WI38 (cell line): Measurements from ENCODE around the gene IWS1.

Experiments used
- H3K4me3 ChIP-seq: 2 replicates; pipeline ENCODE4 v1.5.1; 2011; ENCODE audit warnings: low read depth, mild to moderate bottlenecking, control low read depth, low read length
- TF ChIP-seq, protein P1 (sequence below): IDR thresholded peaks from 2 replicates; pipeline ENCODE4 v1.5.1; 2012; ENCODE audit warnings: low read depth, mild to moderate bottlenecking, control low read depth, low read length

The IWS1 gene

DNA sequence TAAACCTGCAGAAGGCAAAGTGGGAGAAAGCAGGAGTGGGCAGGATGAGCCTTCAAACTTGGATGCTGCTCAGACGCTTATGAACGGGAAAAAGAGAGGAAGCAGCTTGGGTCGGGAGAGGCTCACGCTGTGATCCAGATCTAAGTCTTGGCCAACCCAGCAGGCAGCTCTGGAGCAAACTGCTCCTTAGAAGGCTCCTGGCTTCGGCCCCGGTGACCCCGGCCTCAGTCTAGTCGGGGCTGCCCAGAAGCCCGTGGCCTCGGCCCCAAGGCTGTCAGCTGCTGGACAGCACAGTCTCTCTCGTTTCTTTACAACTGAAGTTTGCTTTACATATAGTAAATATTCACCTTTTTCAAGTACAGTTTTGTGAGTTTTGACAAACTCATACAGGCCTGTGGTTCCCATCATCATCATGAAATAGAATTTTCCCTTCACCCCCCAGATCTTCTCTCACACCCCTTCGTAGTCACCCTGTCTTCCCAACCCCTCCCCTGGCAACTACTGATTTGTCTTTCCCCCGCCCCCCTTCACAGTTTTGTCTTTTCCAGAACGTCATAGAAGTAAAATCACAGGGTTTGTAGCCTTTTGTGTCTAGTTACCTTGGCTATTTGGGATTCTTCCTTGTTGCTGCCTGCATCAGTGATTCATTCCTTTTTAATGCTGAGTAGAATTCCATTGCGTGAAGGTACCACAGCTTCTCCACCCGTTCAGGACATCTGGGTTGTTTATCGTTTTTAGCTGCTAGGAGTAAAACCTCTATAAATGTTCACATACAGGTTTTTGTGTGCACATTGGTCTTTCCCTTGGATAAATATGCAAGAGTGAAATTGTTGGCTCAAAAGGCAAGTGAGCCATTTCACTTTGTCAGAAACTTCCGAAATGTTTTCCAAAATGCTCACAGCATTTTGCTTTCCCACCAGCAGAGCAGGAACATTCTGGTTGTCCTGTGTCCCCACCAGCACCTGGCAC, 44.3 kb upstream of the IWS1 start:
- TF ChIP-seq, protein P1, sequence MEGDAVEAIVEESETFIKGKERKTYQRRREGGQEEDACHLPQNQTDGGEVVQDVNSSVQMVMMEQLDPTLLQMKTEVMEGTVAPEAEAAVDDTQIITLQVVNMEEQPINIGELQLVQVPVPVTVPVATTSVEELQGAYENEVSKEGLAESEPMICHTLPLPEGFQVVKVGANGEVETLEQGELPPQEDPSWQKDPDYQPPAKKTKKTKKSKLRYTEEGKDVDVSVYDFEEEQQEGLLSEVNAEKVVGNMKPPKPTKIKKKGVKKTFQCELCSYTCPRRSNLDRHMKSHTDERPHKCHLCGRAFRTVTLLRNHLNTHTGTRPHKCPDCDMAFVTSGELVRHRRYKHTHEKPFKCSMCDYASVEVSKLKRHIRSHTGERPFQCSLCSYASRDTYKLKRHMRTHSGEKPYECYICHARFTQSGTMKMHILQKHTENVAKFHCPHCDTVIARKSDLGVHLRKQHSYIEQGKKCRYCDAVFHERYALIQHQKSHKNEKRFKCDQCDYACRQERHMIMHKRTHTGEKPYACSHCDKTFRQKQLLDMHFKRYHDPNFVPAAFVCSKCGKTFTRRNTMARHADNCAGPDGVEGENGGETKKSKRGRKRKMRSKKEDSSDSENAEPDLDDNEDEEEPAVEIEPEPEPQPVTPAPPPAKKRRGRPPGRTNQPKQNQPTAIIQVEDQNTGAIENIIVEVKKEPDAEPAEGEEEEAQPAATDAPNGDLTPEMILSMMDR: no peak

GRCh38 chr2:127569666-127570065, 43.4 kb upstream of the IWS1 start:
- TF ChIP-seq, protein P1: no peak
- no peak overlapping the region for H3K4me3 ChIP-seq

More for the DNA sequence above, 44.3 kb upstream of the IWS1 start:
- no peak overlapping the region for H3K4me3 ChIP-seq

GRCh38 chr2:127568128-127568527, 41.8 kb upstream of the IWS1 start:
- no peak overlapping the region for H3K4me3 ChIP-seq
- TF ChIP-seq, protein P1: no peak

- TF ChIP-seq, protein P1: no peak
- H3K4me3 ChIP-seq: no peak overlapping the region
Observed at GRCh38 chr2:127567351-127567854, 41.1 kb upstream of the IWS1 start.

- TF ChIP-seq, protein P1: no peak
- no peak overlapping the region for H3K4me3 ChIP-seq
Observed at GRCh38 chr2:127566576-127566975, 40.3 kb upstream of the IWS1 start.

GRCh38 chr2:127566139-127566417, 39.8 kb upstream of the IWS1 start:
- TF ChIP-seq, protein P1: no peak
- H3K4me3 ChIP-seq: no peak overlapping the region

DNA sequence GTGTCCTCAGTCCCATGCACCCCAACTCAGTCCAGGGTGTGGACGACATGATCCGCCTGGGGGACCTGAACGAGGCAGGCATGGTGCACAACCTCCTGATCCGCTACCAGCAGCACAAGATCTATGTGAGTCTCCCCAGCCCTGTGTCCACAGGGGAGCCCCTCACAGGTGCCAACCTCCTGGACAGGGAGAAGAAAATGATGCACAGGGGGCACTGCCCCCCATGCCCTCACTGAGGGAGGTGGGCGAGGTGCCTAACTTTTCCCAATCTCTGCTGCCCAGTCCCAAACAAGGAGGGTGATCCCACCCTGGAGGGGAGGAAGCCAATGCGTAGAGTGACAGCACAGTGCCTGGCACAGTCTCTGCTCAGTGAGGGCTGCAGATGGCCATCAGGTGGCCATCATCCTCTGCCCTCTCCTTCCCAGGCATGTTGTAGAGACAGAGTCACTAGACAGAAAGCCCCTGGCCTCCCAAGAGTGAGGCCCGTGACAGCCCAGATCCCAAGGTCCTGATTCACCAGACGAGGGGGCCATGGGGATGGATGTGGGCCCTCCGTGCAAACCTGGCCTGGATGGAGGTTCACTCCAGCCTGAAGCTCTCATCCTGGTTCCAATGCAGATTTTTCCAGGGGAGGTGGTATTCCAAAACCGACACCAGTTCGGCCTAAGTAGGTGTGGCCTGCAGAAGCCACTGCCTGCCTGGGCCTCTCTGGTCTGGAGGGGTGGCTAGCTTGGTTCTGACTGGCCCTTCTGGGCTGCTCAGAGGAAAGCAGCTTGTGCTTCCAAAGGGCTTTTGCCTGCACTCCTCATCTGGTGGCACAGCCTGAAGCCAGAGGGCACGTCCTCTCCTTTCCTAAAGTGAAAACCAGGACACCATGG, 39.2 kb upstream of the IWS1 start:
- H3K4me3 ChIP-seq: no peak overlapping the region
- TF ChIP-seq, protein P1: no peak
